ENCODE data around the gene FHAD1. TPM values are rescaled to one million over a fixed set of nuclear protein-coding genes. Genes with fewer than 3 reads are reported as not detected.

Gene FHAD1
- total and polyA plus RNA-seq, 10 of the 15 experiments (the other 5 are each of a cell fraction or from before 2014, with no cell fraction given), result 0.09 to 1.0 (median 0.32) TPM; not detected in 2

GRCh38 chr1:15213341-15213821 is 33.6 kb upstream of the FHAD1 start (continued):
- no peak for TF ChIP-seq FOXK2 (IDR thresholded peaks at IDR 0.05)

GRCh38 chr1:15214527-15214926 is 32.5 kb upstream of the FHAD1 start:
- ChIA-PET SMC1A (ENCODE audit: uncharacterized antibody, unreplicated experiment) (no interaction called here), RAD21 (ENCODE audit: unreplicated experiment) (no interaction called here), POLR2A (interaction anchor here (0.7 kb wide), 1 partner anchor 89 kb away, joined by 3 read pairs; no protein-coding TSS in a partner anchor), CTCF (interaction anchor here (0.5 to 1.2 kb wide), 2 partner anchors 17 to 96 kb away, joined by 3 read pairs; no protein-coding TSS in a partner anchor)
- no peaks in the 10 kb centered on the region; the same call in 2 of the 3 replicates for H3K9me3 ChIP-seq (replicated peaks; ENCODE audit: control insufficient read depth, insufficient read depth, low read length)
- FAIRE-seq, result no peak
- no peaks in the 10 kb centered on the region for H4K20me1 ChIP-seq (ENCODE audit: control insufficient read depth, insufficient read depth)
- TF ChIP-seq ZNF622 (IDR thresholded peaks at IDR 0.05), result no peak
- no peak for TF ChIP-seq FOS (IDR thresholded peaks at IDR 0.05; ENCODE audit: borderline replicate concordance, extremely low read depth, insufficient read length)
- TF ChIP-seq, protein P1, sequence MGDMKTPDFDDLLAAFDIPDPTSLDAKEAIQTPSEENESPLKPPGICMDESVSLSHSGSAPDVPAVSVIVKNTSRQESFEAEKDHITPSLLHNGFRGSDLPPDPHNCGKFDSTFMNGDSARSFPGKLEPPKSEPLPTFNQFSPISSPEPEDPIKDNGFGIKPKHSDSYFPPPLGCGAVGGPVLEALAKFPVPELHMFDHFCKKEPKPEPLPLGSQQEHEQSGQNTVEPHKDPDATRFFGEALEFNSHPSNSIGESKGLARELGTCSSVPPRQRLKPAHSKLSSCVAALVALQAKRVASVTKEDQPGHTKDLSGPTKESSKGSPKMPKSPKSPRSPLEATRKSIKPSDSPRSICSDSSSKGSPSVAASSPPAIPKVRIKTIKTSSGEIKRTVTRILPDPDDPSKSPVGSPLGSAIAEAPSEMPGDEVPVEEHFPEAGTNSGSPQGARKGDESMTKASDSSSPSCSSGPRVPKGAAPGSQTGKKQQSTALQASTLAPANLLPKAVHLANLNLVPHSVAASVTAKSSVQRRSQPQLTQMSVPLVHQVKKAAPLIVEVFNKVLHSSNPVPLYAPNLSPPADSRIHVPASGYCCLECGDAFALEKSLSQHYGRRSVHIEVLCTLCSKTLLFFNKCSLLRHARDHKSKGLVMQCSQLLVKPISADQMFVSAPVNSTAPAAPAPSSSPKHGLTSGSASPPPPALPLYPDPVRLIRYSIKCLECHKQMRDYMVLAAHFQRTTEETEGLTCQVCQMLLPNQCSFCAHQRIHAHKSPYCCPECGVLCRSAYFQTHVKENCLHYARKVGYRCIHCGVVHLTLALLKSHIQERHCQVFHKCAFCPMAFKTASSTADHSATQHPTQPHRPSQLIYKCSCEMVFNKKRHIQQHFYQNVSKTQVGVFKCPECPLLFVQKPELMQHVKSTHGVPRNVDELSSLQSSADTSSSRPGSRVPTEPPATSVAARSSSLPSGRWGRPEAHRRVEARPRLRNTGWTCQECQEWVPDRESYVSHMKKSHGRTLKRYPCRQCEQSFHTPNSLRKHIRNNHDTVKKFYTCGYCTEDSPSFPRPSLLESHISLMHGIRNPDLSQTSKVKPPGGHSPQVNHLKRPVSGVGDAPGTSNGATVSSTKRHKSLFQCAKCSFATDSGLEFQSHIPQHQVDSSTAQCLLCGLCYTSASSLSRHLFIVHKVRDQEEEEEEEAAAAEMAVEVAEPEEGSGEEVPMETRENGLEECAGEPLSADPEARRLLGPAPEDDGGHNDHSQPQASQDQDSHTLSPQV (IDR thresholded peaks at IDR 0.05), result no peak
- TF ChIP-seq CBFB (IDR thresholded peaks at IDR 0.05; ENCODE audit: low read depth), result no peak
- no peak for TF ChIP-seq BCL11A (IDR thresholded peaks at IDR 0.05; ENCODE audit: low read depth, low read length)
- TF ChIP-seq RAD51 (IDR thresholded peaks at IDR 0.05), result no peak
- no peak for TF ChIP-seq ATF7 (IDR thresholded peaks at IDR 0.05; ENCODE audit: low read depth)
- TF ChIP-seq PBX3 (IDR thresholded peaks at IDR 0.05; ENCODE audit: insufficient replicate concordance, low read depth, low read length), result no peak
- TF ChIP-seq MEF2A (IDR thresholded peaks at IDR 0.05; ENCODE audit: insufficient read depth, low read depth, low read length), result no peak
- TF ChIP-seq POLR2AphosphoS2 (IDR thresholded peaks at IDR 0.05; ENCODE audit: low read depth, low read length), result no peak
- TF ChIP-seq NR2C2 (IDR thresholded peaks at IDR 0.05; ENCODE audit: borderline replicate concordance, control insufficient read depth, insufficient read length, low read depth), result no peak
- TF ChIP-seq PML (IDR thresholded peaks at IDR 0.05; ENCODE audit: low read length), result no peak
- TF ChIP-seq, protein P2, sequence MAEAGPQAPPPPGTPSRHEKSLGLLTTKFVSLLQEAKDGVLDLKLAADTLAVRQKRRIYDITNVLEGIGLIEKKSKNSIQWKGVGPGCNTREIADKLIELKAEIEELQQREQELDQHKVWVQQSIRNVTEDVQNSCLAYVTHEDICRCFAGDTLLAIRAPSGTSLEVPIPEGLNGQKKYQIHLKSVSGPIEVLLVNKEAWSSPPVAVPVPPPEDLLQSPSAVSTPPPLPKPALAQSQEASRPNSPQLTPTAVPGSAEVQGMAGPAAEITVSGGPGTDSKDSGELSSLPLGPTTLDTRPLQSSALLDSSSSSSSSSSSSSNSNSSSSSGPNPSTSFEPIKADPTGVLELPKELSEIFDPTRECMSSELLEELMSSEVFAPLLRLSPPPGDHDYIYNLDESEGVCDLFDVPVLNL (IDR thresholded peaks at IDR 0.05; ENCODE audit: low read depth, low read length), result no peak
- no peak for TF ChIP-seq RBBP5 (conservative IDR thresholded peaks at IDR 0.05)
- TF ChIP-seq WRNIP1 (IDR thresholded peaks at IDR 0.05; ENCODE audit: borderline replicate concordance, low read depth, low read length), result no peak
- no peaks in the 10 kb centered on the region for H3K79me2 ChIP-seq (ENCODE audit: control insufficient read depth, insufficient read depth, low read length)
- H3K27ac ChIP-seq (ENCODE audit: control insufficient read depth, insufficient read depth), result no peak overlapping the region
- no peak overlapping the region for H3K4me2 ChIP-seq (ENCODE audit: control insufficient read depth, insufficient read depth)
- no TSS peak for BruUV-seq (replicated peaks)
- H3K4me1 ChIP-seq (ENCODE audit: control insufficient read depth, insufficient read depth, low read length), result no peaks in the 10 kb centered on the region
- 52% methylated on average over 19 of the region's 19 CpGs for WGBS (ENCODE audit: insufficient coverage, insufficient replicate concordance, low lambda C conversion rate, missing lambda C conversion rate)
- H3K36me3 ChIP-seq (ENCODE audit: control insufficient read depth in 2 of 2, insufficient read depth in 2 of 2, low read length in 1 of 2), result no peaks in the 10 kb centered on the region; a peak in 2 of 4 replicates
- intact Hi-C loops (cut with micrococcal nuclease; ENCODE audit: unreplicated experiment), result no loop called here
- ATAC-seq, result no peak
- no peak overlapping the region for H3K4me3 ChIP-seq
- in situ Hi-C loops (cut with MboI), result no loop called here
- H3K27me3 ChIP-seq (replicated peaks in 1 of 2; ENCODE audit: control insufficient read depth in 2 of 2, insufficient read depth in 2 of 2, low read length in 1 of 2), result no peaks in the 10 kb centered on the region
- H2AFZ ChIP-seq (ENCODE audit: control insufficient read depth, low read depth, low read length), result no peak overlapping the region
- DNase-seq (ENCODE audit: low read depth, low spot score), result no peak
- H3K9ac ChIP-seq (ENCODE audit: control insufficient read depth, insufficient read depth, low read length), result no peak overlapping the region
